HCT116 (cell line): Measurements from ENCODE around the gene STOX2. TPM values are rescaled to one million over a fixed set of nuclear protein-coding genes. Genes with fewer than 3 reads are reported as not detected.

Experiments used
- ATAC-seq: fragments of 200-7000 bp; cut with Tn5 transposase; 2 replicates; pipeline ENCODE4 v1.9.1; 2020; ENCODE audit warnings: mild to moderate bottlenecking, moderate library complexity
- BruUV-seq: library from RNA; stranded (reverse); fragments of 400-500 nt; replicated peaks from 2 replicates; lab custom pipeline; 2021; lab: Mats Ljungman, UMichigan
- CTCF ChIA-PET: fragments of 300-600 bp; sonication (Branson Sonifier 250); formaldehyde crosslinking; loops from one replicate; lab custom pipeline; 2021; ENCODE audit warnings: antibody characterized with exemption; lab: Charles Lee
- POLR2A ChIA-PET: fragments of 300-600, 350-600 bp; sonication (Branson Sonifier 250); formaldehyde crosslinking; loops from one replicate; lab custom pipeline; 2021; ENCODE audit warnings: antibody characterized with exemption; lab: Charles Lee
- RAD21 ChIA-PET, 2 experiments: fragments of 300-600 bp; sonication (Branson Sonifier 250); formaldehyde crosslinking; loops; one replicate each; lab custom pipeline; 2023; ENCODE audit warnings: low total read pairs in 2 of 2; ENCODE audit not compliant: uncharacterized antibody in 2 of 2, unreplicated experiment in 2 of 2, low non-redundant PET in 1 of 2; lab: Charles Lee
- DNase-seq: peaks from one replicate; pipeline ENCODE4 v3.0.0-alpha.2; 2010; ENCODE audit warnings: low read depth, low spot score
- H2AFZ ChIP-seq: fragments of 200-600 bp; shearing (Covaris generic), sonication (generic); 2 replicates; pipeline ENCODE4 v1.6.1; 2017; ENCODE audit warnings: low read depth, mixed run types, mixed read lengths, antibody characterized with exemption, low read length; ENCODE audit not compliant: poor library complexity, severe bottlenecking
- H3K27ac ChIP-seq: 2 replicates; pipeline ENCODE4 v1.5.1; 2012; ENCODE audit warnings: low read depth, low read length
- H3K27me3 ChIP-seq: fragments of 200-600 bp; sonication (generic); 2 replicates; pipeline ENCODE4 v1.6.1; 2016; ENCODE audit warnings: mixed run types, low read length, mixed read lengths; ENCODE audit not compliant: insufficient read depth
- H3K36me3 ChIP-seq, 2 experiments: fragments of 200-500 bp in 1 of 2; fragments of 200-600 bp in 1 of 2; sonication (Bioruptor generic) in 1 of 2; sonication (generic) in 1 of 2; 2 replicates each; pipeline versions ENCODE4 v1.5.1 to v1.6.1; 2014 to 2016; ENCODE audit warnings: low read length in 2 of 2, inconsistent platforms in 1 of 2, mixed read lengths in 1 of 2, mixed run types in 1 of 2; ENCODE audit not compliant: insufficient read depth in 2 of 2, control insufficient read depth in 1 of 2
- H3K4me1 ChIP-seq, 2 experiments: fragments of 200-600 bp in 1 of 2; sonication (generic) in 1 of 2; 2 replicates each; pipeline versions ENCODE4 v1.5.1 to v1.6.1; 2012 to 2017; ENCODE audit warnings: low read length in 2 of 2, inconsistent platforms in 1 of 2, mild to moderate bottlenecking in 1 of 2, mixed read lengths in 1 of 2, mixed run types in 1 of 2, moderate library complexity in 1 of 2; ENCODE audit not compliant: insufficient read depth in 2 of 2, control insufficient read depth in 1 of 2
- H3K4me2 ChIP-seq: fragments of 200-600 bp; sonication (generic); 2 replicates; pipeline ENCODE4 v1.6.1; 2017; ENCODE audit warnings: mixed run types, low read length, mixed read lengths
- H3K4me3 ChIP-seq, 2 experiments: fragments of 200-600 bp in 1 of 2; sonication (generic) in 1 of 2; replicated peaks in 1 of 2; 2 replicates each; pipeline ENCODE4 v1.5.1; 2011 to 2016; ENCODE audit warnings: low read length in 2 of 2, control low read depth in 1 of 2, low read depth in 1 of 2, mild to moderate bottlenecking in 1 of 2, mixed read lengths in 1 of 2, mixed run types in 1 of 2
- H3K79me2 ChIP-seq: fragments of 200-600 bp; sonication (generic); 2 replicates; pipeline ENCODE4 v1.6.1; 2017; ENCODE audit warnings: mild to moderate bottlenecking, mixed run types, low read length, moderate library complexity, mixed read lengths; ENCODE audit not compliant: insufficient read depth
- H3K9ac ChIP-seq: fragments of 200-600 bp; sonication (generic); 2 replicates; pipeline ENCODE4 v1.6.1; 2016; ENCODE audit warnings: low read length, mixed read lengths
- H3K9me2 ChIP-seq: fragments of 200-600 bp; sonication (generic), shearing (Covaris generic); 2 replicates; pipeline ENCODE4 v1.6.1; 2017; ENCODE audit warnings: mixed run types, mild to moderate bottlenecking, moderate library complexity; ENCODE audit not compliant: insufficient read depth
- H3K9me3 ChIP-seq, 2 experiments: fragments of 200-500 bp in 1 of 2; fragments of 200-600 bp in 1 of 2; sonication (Bioruptor generic) in 1 of 2; sonication (generic) in 1 of 2; 2 replicates each; pipeline ENCODE4 v1.6.1; 2014 to 2017; ENCODE audit warnings: low read length in 2 of 2, mixed read lengths in 2 of 2, inconsistent platforms in 1 of 2, low read depth in 1 of 2, mild to moderate bottlenecking in 1 of 2, mixed run types in 1 of 2, moderate library complexity in 1 of 2; ENCODE audit not compliant: control insufficient read depth in 1 of 2, insufficient read depth in 1 of 2
- H4K20me1 ChIP-seq: fragments of 200-600 bp; sonication (generic), shearing (Covaris generic); 2 replicates; pipeline ENCODE4 v1.6.1; 2017; ENCODE audit warnings: mixed run types, mild to moderate bottlenecking, moderate library complexity; ENCODE audit not compliant: insufficient read depth
- CBX3 ChIP-seq: IDR thresholded peaks from 2 replicates; pipeline ENCODE4 v1.6.1; 2012; ENCODE audit warnings: low read depth
- CEBPB ChIP-seq: IDR thresholded peaks from 2 replicates; pipeline ENCODE4 v1.6.1; 2012; ENCODE audit warnings: low read depth
- EGR1 ChIP-seq: IDR thresholded peaks from 2 replicates; pipeline ENCODE4 v1.6.1; 2012; ENCODE audit warnings: low read depth
- ELF1 ChIP-seq: IDR thresholded peaks from 2 replicates; pipeline ENCODE4 v1.6.1; 2012; ENCODE audit warnings: low read depth, borderline replicate concordance
- JUND ChIP-seq: IDR thresholded peaks from 2 replicates; pipeline ENCODE4 v1.6.1; 2012
- SIN3A ChIP-seq: IDR thresholded peaks from 2 replicates; pipeline ENCODE4 v1.6.1; 2012; ENCODE audit warnings: low read depth
- SP1 ChIP-seq: IDR thresholded peaks from 2 replicates; pipeline ENCODE4 v1.6.1; 2012; ENCODE audit warnings: low read depth
- TCF7L2 ChIP-seq: IDR thresholded peaks from 2 replicates; pipeline ENCODE4 v1.7.0; 2011; ENCODE audit warnings: borderline replicate concordance, inconsistent platforms; ENCODE audit not compliant: insufficient read depth, insufficient read length; ENCODE audit errors: extremely low read depth
- YY1 ChIP-seq: IDR thresholded peaks from 2 replicates; pipeline ENCODE4 v1.6.1; 2011; ENCODE audit warnings: low read length, low read depth, moderate library complexity, mild to moderate bottlenecking; ENCODE audit not compliant: insufficient replicate concordance; ENCODE audit errors: extremely low read depth
- ZNF274 ChIP-seq: fragments of 200-500 bp; sonication (Bioruptor generic); IDR thresholded peaks from 2 replicates; pipeline ENCODE4 v1.6.1; 2014; ENCODE audit warnings: mild to moderate bottlenecking, low read depth, low read length, inconsistent platforms
- intact Hi-C: fragments of 100-400 bp; cut with micrococcal nuclease; formaldehyde crosslinking; loops from 2 replicates; pipeline ENCODE4 v1.10.0; 2022
- total RNA-seq: library from RNA; stranded (reverse); gene quantifications from one replicate; pipeline ENCODE4 v1.2.1, GENCODE V29; 2021; ENCODE audit not compliant: unreplicated experiment
- TF ChIP-seq, protein P1 (sequence below): IDR thresholded peaks from 2 replicates; pipeline ENCODE4 v1.6.1; 2012
- TF ChIP-seq, protein P2 (sequence below): IDR thresholded peaks from 2 replicates; pipeline ENCODE4 v1.6.1; 2012
- TF ChIP-seq, protein P3 (sequence below): IDR thresholded peaks from 2 replicates; pipeline ENCODE4 v1.6.1; 2011; ENCODE audit warnings: mild to moderate bottlenecking, low read length, moderate library complexity; ENCODE audit not compliant: insufficient replicate concordance; ENCODE audit errors: extremely low read depth

STOX2 gene
- total RNA-seq, 1 experiment from 2014 or later, result 6.3 TPM

DNA sequence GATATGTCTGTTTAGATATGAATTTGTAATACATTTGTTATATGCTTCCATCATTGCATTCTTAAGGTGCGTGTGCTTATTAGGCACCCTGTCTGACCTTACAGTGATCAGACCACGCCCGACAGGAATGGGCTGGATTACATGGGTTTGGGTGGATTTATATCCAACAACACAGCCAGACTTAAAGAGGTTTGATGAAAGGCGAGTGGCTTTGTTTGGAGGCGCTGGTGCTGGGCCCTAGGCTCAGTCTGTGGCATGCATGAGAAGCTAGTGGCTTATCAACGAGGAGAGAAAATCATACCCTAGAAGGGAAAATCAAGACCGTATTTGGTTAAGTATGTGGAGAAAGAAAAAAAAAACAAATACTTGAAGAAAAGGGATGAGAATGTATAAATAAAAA lies 80.7 kb downstream of the STOX2 start:
- ATAC-seq (no peak), DNase-seq (no peak)
- ChIA-PET POLR2A (no interaction called here), RAD21 (no interaction called here), CTCF (no interaction called here)
- H3K4me2 ChIP-seq, result no peak overlapping the region
- H4K20me1 ChIP-seq, result no peaks in the 10 kb centered on the region
- no peak overlapping the region for H3K4me3 ChIP-seq
- H3K27ac ChIP-seq, result no peak overlapping the region
- H3K4me1 ChIP-seq, result peaks cover 9 to 14% of the 10 kb centered on the region in 2 experiments; a peak in 3 of 4 replicates
- no peak overlapping the region for H2AFZ ChIP-seq
- no peaks in the 10 kb centered on the region for H3K27me3 ChIP-seq
- H3K36me3 ChIP-seq, result no peaks in the 10 kb centered on the region
- H3K9me3 ChIP-seq, result no peaks in the 10 kb centered on the region
- intact Hi-C loops, result no loop called here
- TF ChIP-seq CBX3 (no peak), ZNF274 (no peak), SP1 (no peak), SIN3A (no peak), JUND (no peak), CEBPB (no peak), EGR1 (no peak), YY1 (no peak), TCF7L2 (no peak), ELF1 (no peak)
- TF ChIP-seq, protein P1, sequence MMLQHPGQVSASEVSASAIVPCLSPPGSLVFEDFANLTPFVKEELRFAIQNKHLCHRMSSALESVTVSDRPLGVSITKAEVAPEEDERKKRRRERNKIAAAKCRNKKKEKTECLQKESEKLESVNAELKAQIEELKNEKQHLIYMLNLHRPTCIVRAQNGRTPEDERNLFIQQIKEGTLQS, result no peak
- TF ChIP-seq, protein P2, sequence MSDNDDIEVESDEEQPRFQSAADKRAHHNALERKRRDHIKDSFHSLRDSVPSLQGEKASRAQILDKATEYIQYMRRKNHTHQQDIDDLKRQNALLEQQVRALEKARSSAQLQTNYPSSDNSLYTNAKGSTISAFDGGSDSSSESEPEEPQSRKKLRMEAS, result no peak
- TF ChIP-seq, protein P3, sequence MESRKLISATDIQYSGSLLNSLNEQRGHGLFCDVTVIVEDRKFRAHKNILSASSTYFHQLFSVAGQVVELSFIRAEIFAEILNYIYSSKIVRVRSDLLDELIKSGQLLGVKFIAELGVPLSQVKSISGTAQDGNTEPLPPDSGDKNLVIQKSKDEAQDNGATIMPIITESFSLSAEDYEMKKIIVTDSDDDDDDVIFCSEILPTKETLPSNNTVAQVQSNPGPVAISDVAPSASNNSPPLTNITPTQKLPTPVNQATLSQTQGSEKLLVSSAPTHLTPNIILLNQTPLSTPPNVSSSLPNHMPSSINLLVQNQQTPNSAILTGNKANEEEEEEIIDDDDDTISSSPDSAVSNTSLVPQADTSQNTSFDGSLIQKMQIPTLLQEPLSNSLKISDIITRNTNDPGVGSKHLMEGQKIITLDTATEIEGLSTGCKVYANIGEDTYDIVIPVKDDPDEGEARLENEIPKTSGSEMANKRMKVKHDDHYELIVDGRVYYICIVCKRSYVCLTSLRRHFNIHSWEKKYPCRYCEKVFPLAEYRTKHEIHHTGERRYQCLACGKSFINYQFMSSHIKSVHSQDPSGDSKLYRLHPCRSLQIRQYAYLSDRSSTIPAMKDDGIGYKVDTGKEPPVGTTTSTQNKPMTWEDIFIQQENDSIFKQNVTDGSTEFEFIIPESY, result no peak
- BruUV-seq, result no TSS peak
- no peak overlapping the region for H3K9ac ChIP-seq
- no peaks in the 10 kb centered on the region for H3K9me2 ChIP-seq
- no peaks in the 10 kb centered on the region for H3K79me2 ChIP-seq
